Testis (tissue), 3 donors: ENCODE results near the gene ARHGAP26. TPM values are rescaled to one million over a fixed set of nuclear protein-coding genes. Genes with fewer than 3 reads are reported as not detected.
A peak's percentile ranks its signal among the peaks of the same experiment; 100 is the strongest.
"Not testable (repeated sequence)": the region's sequence is repeated elsewhere in the genome, so short reads cannot be mapped to it uniquely, and the experiment has no call there.

ENCODE experiments used
- DNase-seq: peaks from one replicate; pipeline ENCODE4 v3.0.0-alpha.2; 2019
- H3K27ac ChIP-seq, 2 donors: fragments of 200-600 bp; sonication (generic); one replicate each; pipeline ENCODE4 v1.5.1; 2019
- H3K27me3 ChIP-seq: fragments of 200-600 bp; sonication (generic); one replicate; pipeline ENCODE4 v1.5.1; 2019
- H3K36me3 ChIP-seq: fragments of 200-600 bp; sonication (generic); one replicate; pipeline ENCODE4 v1.5.1; 2017; ENCODE audit warnings: low read depth; ENCODE audit errors: missing control alignments
- H3K4me1 ChIP-seq: fragments of 200-600 bp; sonication (generic); one replicate; pipeline ENCODE4 v1.5.1; 2019
- H3K4me3 ChIP-seq, 2 donors: fragments of 200-600 bp; sonication (generic); one replicate each; pipeline ENCODE4 v1.5.1; 2017 to 2019
- H3K9me3 ChIP-seq: fragments of 200-600 bp; sonication (generic); one replicate; pipeline ENCODE4 v1.5.1; 2017
- POLR2A ChIP-seq: fragments of 450-650 bp; IDR thresholded peaks from one replicate; pipeline ENCODE4 v1.6.1; 2017; ENCODE audit warnings: antibody characterized with exemption, mild to moderate bottlenecking, moderate library complexity
- WGBS, 2 donors: methylation state at CpG; one replicate each; pipeline ENCODE4 v1.1.5; 2018; 5-methylcytosine and 5-hydroxymethylcytosine counted together
- intact Hi-C: fragments of 100-400 bp; cut with DNase I; formaldehyde crosslinking; loops from one replicate; pipeline ENCODE4 v1.15.1; 2023; ENCODE audit warnings: low total_unique reads
- polyA plus RNA-seq: library from polyadenylated mRNA; stranded (reverse); fragments of 350-450 nt; fragmentation: Illumina TruSeq; extraction: RNeasy Lipid Tissue Mini Kit (QIAGEN cat#74804); gene quantifications from one replicate; pipeline ENCODE4 v1.2.3, GENCODE V29; 2014; ENCODE audit warnings: low read depth, low replicate concordance; ENCODE audit not compliant: insufficient read depth
- total RNA-seq, 2 donors: library from RNA; depleted of rRNA; stranded (reverse); fragments of >200 nt; gene quantifications; one replicate each; pipeline ENCODE4 v1.2.3, GENCODE V29; 2016
- TF ChIP-seq, protein P1 (sequence below), 3 experiments: fragments of 450-650 bp in 2 of 3; fragments of 200-600 bp in 1 of 3; sonication (generic) in 1 of 3; IDR thresholded peaks; one replicate each; pipeline ENCODE4 v1.5.1; 2016 to 2019; ENCODE audit warnings: antibody characterized with exemption in 3 of 3, mild to moderate bottlenecking in 2 of 3, moderate library complexity in 1 of 3

Gene ARHGAP26
- total and polyA plus RNA-seq, 3 donors from 2014 or later, result 33.8 to 98.7 (median 95.7) TPM

DNA sequence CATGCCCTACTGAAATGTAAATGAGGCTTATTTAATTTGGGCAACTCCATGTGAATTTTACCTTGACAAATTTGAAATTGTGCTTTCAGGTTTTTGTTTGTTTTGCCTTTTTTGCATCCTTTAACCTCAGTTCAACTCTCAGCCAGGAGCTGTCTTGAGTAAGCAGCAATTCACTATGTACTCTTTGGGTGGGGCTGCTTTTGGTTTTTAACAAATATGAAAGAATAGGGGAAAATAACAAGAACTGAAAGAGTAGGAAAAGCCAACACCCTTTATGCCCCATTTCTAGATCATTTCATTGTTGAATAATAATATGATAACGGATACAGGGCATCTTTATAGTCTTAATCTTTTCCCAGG lies 192.0 kb downstream of the ARHGAP26 start:
- no peak for TF ChIP-seq POLR2A
- TF ChIP-seq, protein P1, sequence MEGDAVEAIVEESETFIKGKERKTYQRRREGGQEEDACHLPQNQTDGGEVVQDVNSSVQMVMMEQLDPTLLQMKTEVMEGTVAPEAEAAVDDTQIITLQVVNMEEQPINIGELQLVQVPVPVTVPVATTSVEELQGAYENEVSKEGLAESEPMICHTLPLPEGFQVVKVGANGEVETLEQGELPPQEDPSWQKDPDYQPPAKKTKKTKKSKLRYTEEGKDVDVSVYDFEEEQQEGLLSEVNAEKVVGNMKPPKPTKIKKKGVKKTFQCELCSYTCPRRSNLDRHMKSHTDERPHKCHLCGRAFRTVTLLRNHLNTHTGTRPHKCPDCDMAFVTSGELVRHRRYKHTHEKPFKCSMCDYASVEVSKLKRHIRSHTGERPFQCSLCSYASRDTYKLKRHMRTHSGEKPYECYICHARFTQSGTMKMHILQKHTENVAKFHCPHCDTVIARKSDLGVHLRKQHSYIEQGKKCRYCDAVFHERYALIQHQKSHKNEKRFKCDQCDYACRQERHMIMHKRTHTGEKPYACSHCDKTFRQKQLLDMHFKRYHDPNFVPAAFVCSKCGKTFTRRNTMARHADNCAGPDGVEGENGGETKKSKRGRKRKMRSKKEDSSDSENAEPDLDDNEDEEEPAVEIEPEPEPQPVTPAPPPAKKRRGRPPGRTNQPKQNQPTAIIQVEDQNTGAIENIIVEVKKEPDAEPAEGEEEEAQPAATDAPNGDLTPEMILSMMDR (IDR thresholded peaks at IDR 0.05), result no peak
- WGBS, 2 donors, result 98 to 100% methylated on average over 1 of the region's 1 CpG

DNA sequence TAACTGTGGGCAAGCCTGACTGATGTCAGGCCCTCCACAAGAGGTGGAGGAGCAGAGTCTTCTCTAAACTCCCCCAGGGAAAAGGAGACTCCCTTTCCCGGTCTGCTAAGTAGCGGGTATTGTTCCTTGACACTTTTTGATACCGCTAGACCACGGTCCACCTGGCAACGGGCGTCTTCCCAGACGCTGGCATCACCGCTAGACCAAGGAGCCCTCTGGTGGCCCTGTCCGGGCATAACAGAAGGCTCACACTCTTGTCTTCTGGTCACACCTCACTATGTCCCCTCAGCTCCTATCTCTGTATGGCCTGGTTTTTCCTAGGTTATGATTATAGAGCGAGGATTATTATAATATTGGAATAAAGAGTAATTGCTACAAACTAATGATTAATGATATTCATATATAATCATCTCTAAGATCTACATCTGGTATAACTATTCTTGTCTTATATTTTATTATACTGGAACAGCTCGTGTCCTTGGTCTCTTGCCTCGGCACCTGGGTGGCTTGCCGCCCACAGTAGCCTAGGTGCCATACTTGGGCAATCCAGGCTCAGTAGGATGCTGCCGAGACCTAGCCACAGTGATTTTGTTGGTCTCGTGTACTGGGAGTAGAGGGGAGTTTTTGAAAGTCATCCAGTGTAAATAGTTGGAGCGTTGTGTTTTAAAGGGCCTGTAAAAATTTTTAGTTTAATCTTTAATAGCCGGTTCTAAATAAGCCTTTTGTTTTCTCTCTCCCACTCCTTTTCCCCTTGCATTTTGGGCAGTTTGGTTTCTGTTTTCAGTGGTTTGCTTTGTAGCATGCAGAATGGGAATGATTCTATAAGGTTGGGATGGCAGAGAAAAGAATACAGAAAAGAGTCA lies 195.3 kb downstream of the ARHGAP26 start:
- H3K4me3 ChIP-seq, H3K27me3 ChIP-seq, H3K36me3 ChIP-seq, H3K9me3 ChIP-seq, intact Hi-C loops, H3K27ac ChIP-seq, H3K4me1 ChIP-seq: not testable (repeated sequence)
- TF ChIP-seq, protein P1 (IDR thresholded peaks at IDR 0.05), result peak; percentile 31 to 59 (median 51)
- DNase-seq, result peak; percentile 68
- WGBS, 2 donors, result 36 to 51% methylated on average over 17 of the region's 17 CpGs

More for the DNA sequence above, 192.0 kb downstream of the ARHGAP26 start:
- H3K4me1 ChIP-seq, result no peaks in the 10 kb centered on the region
- no peak for DNase-seq
- no peaks in the 10 kb centered on the region for H3K9me3 ChIP-seq
- H3K4me3 ChIP-seq, result no peak overlapping the region
- no peaks in the 10 kb centered on the region for H3K27me3 ChIP-seq
- intact Hi-C loops, result no loop called here
- no peaks in the 10 kb centered on the region for H3K36me3 ChIP-seq
- no peak overlapping the region for H3K27ac ChIP-seq

DNA sequence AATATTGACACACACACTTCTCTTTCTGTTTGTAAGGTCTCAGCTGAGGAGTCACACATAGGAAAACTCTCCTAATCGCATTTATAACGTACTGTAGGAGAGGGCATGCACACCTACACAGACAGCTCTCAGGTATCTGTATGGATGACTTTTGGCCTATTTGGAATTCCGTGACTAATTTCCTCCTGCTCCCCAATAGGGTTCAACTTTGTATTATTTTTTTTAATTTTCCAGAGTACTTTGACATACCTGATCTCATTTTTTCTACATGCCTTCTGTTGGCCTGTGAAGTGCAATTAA lies 195.9 kb downstream of the ARHGAP26 start:
- 60 to 67% methylated on average over 3 of the region's 3 CpGs for WGBS, 2 donors
- intact Hi-C loops, result no loop called here
- no peak for DNase-seq
- Histone ChIP-seq H3K9me3 (no peaks in the 10 kb centered on the region), H3K4me1 (no peaks in the 10 kb centered on the region), H3K36me3 (no peaks in the 10 kb centered on the region), H3K4me3 (no peak overlapping the region), H3K27ac (no peak overlapping the region), H3K27me3 (no peaks in the 10 kb centered on the region)
- no peak for TF ChIP-seq POLR2A
- TF ChIP-seq, protein P1 (IDR thresholded peaks at IDR 0.05), result no peak

DNA sequence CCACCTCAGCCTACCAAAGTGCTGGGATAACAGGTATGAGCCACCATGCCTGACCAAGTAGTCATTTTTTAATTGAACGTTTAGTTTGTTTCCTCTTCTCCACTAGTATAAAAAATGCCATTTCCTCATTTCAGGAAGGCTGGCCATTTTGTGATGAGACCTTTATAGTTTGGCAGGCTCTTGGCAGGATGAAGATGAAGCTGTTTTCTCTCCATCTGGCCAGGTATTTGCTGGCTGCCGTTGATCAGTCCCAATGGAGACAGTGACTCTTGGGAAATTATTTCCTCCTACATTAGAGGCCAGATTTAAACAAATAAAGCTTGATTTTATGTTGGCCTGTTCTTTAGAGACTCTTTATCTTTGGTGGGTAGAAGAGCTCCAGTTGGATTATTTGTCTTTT lies 199.0 kb downstream of the ARHGAP26 start:
- TF ChIP-seq, protein P1 (IDR thresholded peaks at IDR 0.05), result no peak
- no peak for TF ChIP-seq POLR2A
- H3K4me3 ChIP-seq, result no peak overlapping the region
- intact Hi-C loops, result no loop called here
- 46 to 70% methylated on average over 2 of the region's 2 CpGs for WGBS, 2 donors
- no peaks in the 10 kb centered on the region for H3K27me3 ChIP-seq
- H3K9me3 ChIP-seq, result no peaks in the 10 kb centered on the region
- H3K36me3 ChIP-seq, result no peaks in the 10 kb centered on the region
- H3K4me1 ChIP-seq, result no peaks in the 10 kb centered on the region
- DNase-seq, result no peak
- H3K27ac ChIP-seq, result peak overlapping the region in 1 of 2 donors; percentile 58
